GM12892 (cell line): ENCODE measurements around the gene OPA3.

Experiments used
- POLR2A ChIP-seq: IDR thresholded peaks from 2 replicates; pipeline ENCODE4 v1.6.1; 2011; ENCODE audit warnings: low read depth, low read length, control low read depth
- TAF1 ChIP-seq: IDR thresholded peaks from 2 replicates; pipeline ENCODE4 v1.6.1; 2011; ENCODE audit warnings: low read depth, mild to moderate bottlenecking, control low read depth, low read length, borderline replicate concordance

DNA sequence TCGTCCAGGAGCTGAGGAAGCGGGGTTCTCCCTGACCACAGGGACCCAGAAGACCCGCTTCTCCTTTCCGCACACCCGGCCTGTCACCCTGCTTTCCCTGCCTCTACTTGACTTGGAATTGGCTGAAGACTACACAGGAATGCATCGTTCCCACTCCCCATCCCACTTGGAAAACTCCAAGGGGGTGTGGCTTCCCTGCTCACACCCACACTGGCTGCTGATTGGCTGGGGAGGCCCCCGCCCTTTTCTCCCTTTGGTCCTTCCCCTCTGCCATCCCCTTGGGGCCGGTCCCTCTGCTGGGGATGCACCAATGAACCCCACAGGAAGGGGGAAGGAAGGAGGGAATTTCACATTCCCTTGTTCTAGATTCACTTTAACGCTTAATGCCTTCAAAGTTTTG is 58.5 kb downstream of the OPA3 start:
- TF ChIP-seq TAF1 (no peak), POLR2A (no peak; the same call in 1 of the 2 replicates)
